ENCODE results near the gene MED10. TPM values are rescaled to one million over a fixed set of nuclear protein-coding genes. Genes with fewer than 3 reads are reported as not detected.

Gene MED10
- total RNA-seq, 1 experiment from 2014 or later, result 34.0 TPM

DNA sequence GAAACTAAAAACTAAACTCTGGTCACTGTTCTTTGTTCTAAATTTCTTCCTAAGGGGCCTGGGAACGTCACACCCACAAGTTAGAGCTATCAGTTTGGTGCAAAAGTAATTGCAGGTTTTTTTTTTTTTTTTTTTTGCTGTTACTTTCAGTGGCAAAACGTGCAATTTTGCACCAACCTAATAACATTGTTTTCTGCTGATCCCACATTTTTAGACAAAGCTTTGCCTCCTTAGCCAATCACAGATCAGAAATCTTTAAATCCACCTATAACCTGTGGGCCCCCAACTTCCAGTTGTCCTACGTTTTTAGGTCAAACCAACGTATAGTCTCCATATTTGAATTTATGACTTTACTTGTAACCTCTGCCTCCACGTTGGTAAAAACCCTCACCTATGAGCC lies 11.1 kb upstream of the MED10 start:
- Histone ChIP-seq H3K36me3 (ENCODE audit: control insufficient read depth, insufficient read depth, low read length) (no peaks in the 10 kb centered on the region), H3K27me3 (ENCODE audit: control insufficient read depth, insufficient read depth, low read length) (peaks cover 12% of the 10 kb centered on the region), H3K27ac (ENCODE audit: low read length) (no peak overlapping the region), H3K4me1 (ENCODE audit: control insufficient read depth, insufficient read depth, low read length) (no peaks in the 10 kb centered on the region), H3K4me3 (ENCODE audit: low read depth in 2 of 2, low read length in 2 of 2) (no peak overlapping the region), H3K9me3 (ENCODE audit: control insufficient read depth, insufficient read depth, low read depth, low read length) (no peaks in the 10 kb centered on the region)
- ChIA-PET CTCF (no interaction called here), POLR2A (no interaction called here)
- BruUV-seq (replicated peaks), result no TSS peak
- no peak for DNase-seq (ENCODE audit: low read depth, low spot score)
- ATAC-seq, result no peak
- TF ChIP-seq TCF7L2 (IDR thresholded peaks at IDR 0.05; ENCODE audit: low read depth, low read length) (no peak), SIN3A (IDR thresholded peaks at IDR 0.05; ENCODE audit: borderline replicate concordance, insufficient read depth, low read depth, low read length) (no peak), POLR2AphosphoS5 (IDR thresholded peaks at IDR 0.05; ENCODE audit: low read depth, low read length) (no peak)
- TF ChIP-seq, protein P1, sequence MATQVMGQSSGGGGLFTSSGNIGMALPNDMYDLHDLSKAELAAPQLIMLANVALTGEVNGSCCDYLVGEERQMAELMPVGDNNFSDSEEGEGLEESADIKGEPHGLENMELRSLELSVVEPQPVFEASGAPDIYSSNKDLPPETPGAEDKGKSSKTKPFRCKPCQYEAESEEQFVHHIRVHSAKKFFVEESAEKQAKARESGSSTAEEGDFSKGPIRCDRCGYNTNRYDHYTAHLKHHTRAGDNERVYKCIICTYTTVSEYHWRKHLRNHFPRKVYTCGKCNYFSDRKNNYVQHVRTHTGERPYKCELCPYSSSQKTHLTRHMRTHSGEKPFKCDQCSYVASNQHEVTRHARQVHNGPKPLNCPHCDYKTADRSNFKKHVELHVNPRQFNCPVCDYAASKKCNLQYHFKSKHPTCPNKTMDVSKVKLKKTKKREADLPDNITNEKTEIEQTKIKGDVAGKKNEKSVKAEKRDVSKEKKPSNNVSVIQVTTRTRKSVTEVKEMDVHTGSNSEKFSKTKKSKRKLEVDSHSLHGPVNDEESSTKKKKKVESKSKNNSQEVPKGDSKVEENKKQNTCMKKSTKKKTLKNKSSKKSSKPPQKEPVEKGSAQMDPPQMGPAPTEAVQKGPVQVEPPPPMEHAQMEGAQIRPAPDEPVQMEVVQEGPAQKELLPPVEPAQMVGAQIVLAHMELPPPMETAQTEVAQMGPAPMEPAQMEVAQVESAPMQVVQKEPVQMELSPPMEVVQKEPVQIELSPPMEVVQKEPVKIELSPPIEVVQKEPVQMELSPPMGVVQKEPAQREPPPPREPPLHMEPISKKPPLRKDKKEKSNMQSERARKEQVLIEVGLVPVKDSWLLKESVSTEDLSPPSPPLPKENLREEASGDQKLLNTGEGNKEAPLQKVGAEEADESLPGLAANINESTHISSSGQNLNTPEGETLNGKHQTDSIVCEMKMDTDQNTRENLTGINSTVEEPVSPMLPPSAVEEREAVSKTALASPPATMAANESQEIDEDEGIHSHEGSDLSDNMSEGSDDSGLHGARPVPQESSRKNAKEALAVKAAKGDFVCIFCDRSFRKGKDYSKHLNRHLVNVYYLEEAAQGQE (IDR thresholded peaks at IDR 0.05; ENCODE audit: insufficient read depth in 1 of 2, low read depth in 2 of 2, low read length in 1 of 2), result no peak
- TF ChIP-seq, protein P2, sequence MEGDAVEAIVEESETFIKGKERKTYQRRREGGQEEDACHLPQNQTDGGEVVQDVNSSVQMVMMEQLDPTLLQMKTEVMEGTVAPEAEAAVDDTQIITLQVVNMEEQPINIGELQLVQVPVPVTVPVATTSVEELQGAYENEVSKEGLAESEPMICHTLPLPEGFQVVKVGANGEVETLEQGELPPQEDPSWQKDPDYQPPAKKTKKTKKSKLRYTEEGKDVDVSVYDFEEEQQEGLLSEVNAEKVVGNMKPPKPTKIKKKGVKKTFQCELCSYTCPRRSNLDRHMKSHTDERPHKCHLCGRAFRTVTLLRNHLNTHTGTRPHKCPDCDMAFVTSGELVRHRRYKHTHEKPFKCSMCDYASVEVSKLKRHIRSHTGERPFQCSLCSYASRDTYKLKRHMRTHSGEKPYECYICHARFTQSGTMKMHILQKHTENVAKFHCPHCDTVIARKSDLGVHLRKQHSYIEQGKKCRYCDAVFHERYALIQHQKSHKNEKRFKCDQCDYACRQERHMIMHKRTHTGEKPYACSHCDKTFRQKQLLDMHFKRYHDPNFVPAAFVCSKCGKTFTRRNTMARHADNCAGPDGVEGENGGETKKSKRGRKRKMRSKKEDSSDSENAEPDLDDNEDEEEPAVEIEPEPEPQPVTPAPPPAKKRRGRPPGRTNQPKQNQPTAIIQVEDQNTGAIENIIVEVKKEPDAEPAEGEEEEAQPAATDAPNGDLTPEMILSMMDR (IDR thresholded peaks at IDR 0.05), result no peak
- intact Hi-C loops (cut with micrococcal nuclease; ENCODE audit: unreplicated experiment) (no loop called here), in situ Hi-C loops (cut with HindIII; ENCODE audit: low pct_unique_long_range_greater_than_20kb, low sequenced_read_pairs) (no loop called here)

DNA sequence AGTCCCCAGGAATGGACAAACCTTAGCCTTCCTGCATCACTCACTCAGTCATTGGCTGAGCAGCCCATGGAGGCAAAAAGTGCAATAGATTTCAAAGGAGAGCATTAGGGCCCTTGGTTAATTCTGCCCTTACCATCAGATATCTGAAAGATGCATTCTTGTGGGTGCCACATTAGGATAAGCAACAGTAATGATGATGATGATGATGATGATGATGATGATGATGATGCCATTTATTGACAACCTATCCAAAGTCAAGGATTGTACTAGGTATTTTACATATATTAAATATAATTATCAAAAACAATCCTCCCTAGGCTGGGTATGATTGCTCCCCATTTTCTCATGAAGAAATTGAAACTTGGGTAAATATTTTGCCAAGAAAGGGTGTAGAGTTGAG lies 9.6 kb upstream of the MED10 start:
- no peaks in the 10 kb centered on the region for H3K9me3 ChIP-seq (ENCODE audit: control insufficient read depth, insufficient read depth, low read depth, low read length)
- CTCF ChIA-PET, result no interaction called here
- in situ Hi-C loops (cut with HindIII; ENCODE audit: low pct_unique_long_range_greater_than_20kb, low sequenced_read_pairs), result no loop called here
- intact Hi-C loops (cut with micrococcal nuclease; ENCODE audit: unreplicated experiment), result no loop called here
- no peak overlapping the region for H3K27ac ChIP-seq (ENCODE audit: low read length)
- no peak overlapping the region for H3K4me3 ChIP-seq (ENCODE audit: low read depth in 2 of 2, low read length in 2 of 2)
- H3K36me3 ChIP-seq (ENCODE audit: control insufficient read depth, insufficient read depth, low read length), result no peaks in the 10 kb centered on the region
- ATAC-seq (no peak), DNase-seq (ENCODE audit: low read depth, low spot score) (no peak)
- POLR2A ChIA-PET, result no interaction called here
- TF ChIP-seq, protein P1 (IDR thresholded peaks at IDR 0.05; ENCODE audit: insufficient read depth in 1 of 2, low read depth in 2 of 2, low read length in 1 of 2), result no peak
- TF ChIP-seq TCF7L2 (IDR thresholded peaks at IDR 0.05; ENCODE audit: low read depth, low read length) (no peak), POLR2AphosphoS5 (IDR thresholded peaks at IDR 0.05; ENCODE audit: low read depth, low read length) (no peak), SIN3A (IDR thresholded peaks at IDR 0.05; ENCODE audit: borderline replicate concordance, insufficient read depth, low read depth, low read length) (no peak)
- TF ChIP-seq, protein P2 (IDR thresholded peaks at IDR 0.05), result no peak
- H3K4me1 ChIP-seq (ENCODE audit: control insufficient read depth, insufficient read depth, low read length), result no peaks in the 10 kb centered on the region
- peaks cover 6% of the 10 kb centered on the region for H3K27me3 ChIP-seq (ENCODE audit: control insufficient read depth, insufficient read depth, low read length)
- BruUV-seq (replicated peaks), result no TSS peak
